CD4-positive, alpha-beta T cell (primary cell): ENCODE results near the gene XPO6. TPM values are rescaled to one million over a fixed set of nuclear protein-coding genes. Genes with fewer than 3 reads are reported as not detected.

ENCODE experiments used
- ATAC-seq: fragments of 200-7000 bp; cut with Tn5 transposase; one replicate; pipeline ENCODE4 v1.10.0; 2022; ENCODE audit warnings: mild to moderate bottlenecking; ENCODE audit not compliant: poor library complexity
- CTCF ChIA-PET: fragments of 350-600 bp; sonication (Branson Sonifier 250); formaldehyde crosslinking; loops from one replicate; lab custom pipeline; 2021; ENCODE audit warnings: antibody characterized with exemption, inconsistent platforms; lab: Charles Lee
- POLR2A ChIA-PET: fragments of 350-600 bp; sonication (Branson Sonifier 250); formaldehyde crosslinking; loops from one replicate; lab custom pipeline; 2021; ENCODE audit warnings: antibody characterized with exemption, inconsistent platforms; lab: Charles Lee
- DNase-seq, 14 experiments: peaks; one replicate each; pipeline ENCODE4 v3.0.0-alpha.2; 2013 to 2020; ENCODE audit warnings: mixed read lengths in 2 of 14
- H3K27ac ChIP-seq, 2 donors: one replicate each; pipeline versions ENCODE4 v1.5.1 to v1.7.0; 2013; ENCODE audit warnings: low read length in 2 of 2, low read depth in 1 of 2, mild to moderate bottlenecking in 1 of 2
- H3K27me3 ChIP-seq, 2 experiments: 1 replicate in 1 of 2; 2 replicates in 1 of 2; pipeline versions ENCODE4 v1.6.1 to v1.7.0; 2013; ENCODE audit warnings: low read length in 2 of 2, control low read depth in 1 of 2, mild to moderate bottlenecking in 1 of 2, moderate library complexity in 1 of 2; ENCODE audit not compliant: insufficient read depth in 2 of 2, control insufficient read depth in 1 of 2
- H3K36me3 ChIP-seq: one replicate; pipeline ENCODE4 v1.6.1; 2013; ENCODE audit warnings: low read length, control low read depth; ENCODE audit not compliant: insufficient read depth
- H3K4me1 ChIP-seq: one replicate; pipeline ENCODE4 v1.6.1; 2013; ENCODE audit warnings: low read length, control low read depth; ENCODE audit not compliant: insufficient read depth
- H3K4me3 ChIP-seq: one replicate; pipeline ENCODE4 v1.5.1; 2013; ENCODE audit warnings: mild to moderate bottlenecking, low read length, moderate library complexity
- H3K9me3 ChIP-seq, 2 experiments: 1 replicate in 1 of 2; 2 replicates in 1 of 2; pipeline versions ENCODE4 v1.6.1 to v1.7.0; 2013; ENCODE audit warnings: low read length in 2 of 2, mild to moderate bottlenecking in 2 of 2, control low read depth in 1 of 2, moderate library complexity in 1 of 2; ENCODE audit not compliant: control insufficient read depth in 1 of 2, insufficient read depth in 1 of 2
- H3K27ac Mint-ChIP-seq: one replicate; pipeline ENCODE4 v1.8.0; 2020; ENCODE audit warnings: mixed read lengths
- H3K27me3 Mint-ChIP-seq: one replicate; pipeline ENCODE4 v1.8.0; 2021; ENCODE audit warnings: mixed read lengths
- H3K36me3 Mint-ChIP-seq: one replicate; pipeline ENCODE4 v1.8.0; 2021; ENCODE audit warnings: low read depth, mixed read lengths
- H3K4me1 Mint-ChIP-seq: one replicate; pipeline ENCODE4 v1.8.0; 2021; ENCODE audit warnings: low read depth, mixed read lengths
- H3K4me3 Mint-ChIP-seq: one replicate; pipeline ENCODE4 v1.8.0; 2020; ENCODE audit warnings: mild to moderate bottlenecking, mixed read lengths
- H3K9me3 Mint-ChIP-seq: one replicate; pipeline ENCODE4 v1.8.0; 2020; ENCODE audit warnings: mixed read lengths
- intact Hi-C, 2 experiments: fragments of 100-400 bp; cut with DNase I in 1 of 2; cut with micrococcal nuclease in 1 of 2; formaldehyde crosslinking; loops; one replicate each; pipeline versions ENCODE4 v1.15.1 to v1.9.0; 2023 to 2025; cut with DNase I, micrococcal nuclease
- total RNA-seq, 174 experiments: library from RNA in 2 of 174; stranded (reverse) in 2 of 174; gene quantifications; one replicate each; pipeline ENCODE4 v1.2.3 and lab custom pipeline; 2021 to 2026
- TF ChIP-seq, protein P1 (sequence below): fragments of 200-600 bp; IDR thresholded peaks from one replicate; pipeline ENCODE4 v1.8.0; 2022; ENCODE audit warnings: antibody characterized with exemption, mild to moderate bottlenecking

Gene XPO6
- total RNA-seq, 2 experiments from 2014 or later, result 378 to 390 TPM

DNA sequence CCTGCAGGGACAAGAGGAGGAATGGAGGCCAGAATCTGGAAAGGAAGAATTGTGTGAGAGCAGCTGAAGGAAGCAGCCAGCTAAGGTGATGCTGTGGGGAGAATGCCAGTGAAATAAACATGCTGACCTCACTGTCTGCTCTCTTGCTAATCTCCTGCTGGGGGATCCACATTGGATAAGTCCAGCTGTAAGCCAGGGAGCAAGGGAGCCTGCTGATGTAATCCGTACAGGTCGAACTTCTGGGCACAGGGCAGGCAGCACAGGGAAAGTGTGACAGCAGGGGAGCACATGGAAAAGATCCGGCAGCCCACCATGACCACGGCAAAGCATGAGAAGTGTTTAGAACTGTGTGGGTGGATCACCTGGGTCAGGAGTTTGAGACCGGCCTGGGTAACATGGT lies 7.5 kb upstream of the XPO6 start:
- intact Hi-C loops, result loop anchor here in 1 of 2 experiments (2.0 to 10.0 kb wide), 3 partner anchors 246 to 336 kb away; partner anchors contain the start of genes APOBR, CLN3 and SGF29
- H3K4me1 Mint-ChIP-seq, result peaks cover 6% of the 10 kb centered on the region
- Histone ChIP-seq H3K36me3 (no peaks in the 10 kb centered on the region), H3K27ac (no peak overlapping the region), H3K9me3 (no peaks in the 10 kb centered on the region), H3K27me3 (no peaks in the 10 kb centered on the region), H3K4me1 (peaks cover 6% of the 10 kb centered on the region), H3K4me3 (no peak overlapping the region)
- no peaks in the 10 kb centered on the region for H3K36me3 Mint-ChIP-seq
- no peak for DNase-seq
- H3K27ac Mint-ChIP-seq, result no peak overlapping the region
- TF ChIP-seq, protein P1, sequence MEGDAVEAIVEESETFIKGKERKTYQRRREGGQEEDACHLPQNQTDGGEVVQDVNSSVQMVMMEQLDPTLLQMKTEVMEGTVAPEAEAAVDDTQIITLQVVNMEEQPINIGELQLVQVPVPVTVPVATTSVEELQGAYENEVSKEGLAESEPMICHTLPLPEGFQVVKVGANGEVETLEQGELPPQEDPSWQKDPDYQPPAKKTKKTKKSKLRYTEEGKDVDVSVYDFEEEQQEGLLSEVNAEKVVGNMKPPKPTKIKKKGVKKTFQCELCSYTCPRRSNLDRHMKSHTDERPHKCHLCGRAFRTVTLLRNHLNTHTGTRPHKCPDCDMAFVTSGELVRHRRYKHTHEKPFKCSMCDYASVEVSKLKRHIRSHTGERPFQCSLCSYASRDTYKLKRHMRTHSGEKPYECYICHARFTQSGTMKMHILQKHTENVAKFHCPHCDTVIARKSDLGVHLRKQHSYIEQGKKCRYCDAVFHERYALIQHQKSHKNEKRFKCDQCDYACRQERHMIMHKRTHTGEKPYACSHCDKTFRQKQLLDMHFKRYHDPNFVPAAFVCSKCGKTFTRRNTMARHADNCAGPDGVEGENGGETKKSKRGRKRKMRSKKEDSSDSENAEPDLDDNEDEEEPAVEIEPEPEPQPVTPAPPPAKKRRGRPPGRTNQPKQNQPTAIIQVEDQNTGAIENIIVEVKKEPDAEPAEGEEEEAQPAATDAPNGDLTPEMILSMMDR, result no peak
- no peak overlapping the region for H3K4me3 Mint-ChIP-seq
- CTCF ChIA-PET, result interaction anchor here (0.7 to 2.0 kb wide), 3 partner anchors 49 to 528 kb away, joined by 3 to 6 read pairs (median 4); no protein-coding TSS in a partner anchor
- H3K9me3 Mint-ChIP-seq, result no peaks in the 10 kb centered on the region
- no peak for ATAC-seq
- no peaks in the 10 kb centered on the region for H3K27me3 Mint-ChIP-seq
- POLR2A ChIA-PET, result interaction anchor here (1.6 kb wide), 1 partner anchor 247 kb away, joined by 4 read pairs; no protein-coding TSS in a partner anchor

- H3K27me3 Mint-ChIP-seq, result no peaks in the 10 kb centered on the region
- Histone ChIP-seq H3K27me3 (no peaks in the 10 kb centered on the region), H3K27ac (no peak overlapping the region), H3K9me3 (no peaks in the 10 kb centered on the region), H3K4me3 (no peak overlapping the region), H3K4me1 (peaks cover 6% of the 10 kb centered on the region), H3K36me3 (no peaks in the 10 kb centered on the region)
- ChIA-PET CTCF (interaction anchor here (0.6 to 3.1 kb wide), 29 partner anchors 9 to 246 kb away, joined by 3 to 57 read pairs (median 5); no protein-coding TSS in a partner anchor), POLR2A (interaction anchor here (0.7 to 2.7 kb wide), 11 partner anchors 9 to 246 kb away, joined by 3 to 38 read pairs (median 4); no protein-coding TSS in a partner anchor)
- DNase-seq (peak; percentile 48 to 90 (median 60)), ATAC-seq (peak; percentile 100)
- no peaks in the 10 kb centered on the region for H3K9me3 Mint-ChIP-seq
- intact Hi-C loops, result loop anchor here (1.0 to 10.0 kb wide), 4 partner anchors 81 to 337 kb away; partner anchors contain the start of genes APOBR (in 1 of the 2), CLN3 (in 1 of the 2) and SGF29 (in 1 of the 2)
- peak overlapping the region; percentile 64 for H3K27ac Mint-ChIP-seq
- H3K4me1 Mint-ChIP-seq, result peaks cover 6% of the 10 kb centered on the region
- H3K4me3 Mint-ChIP-seq, result peak overlapping the region; percentile 51
- no peaks in the 10 kb centered on the region for H3K36me3 Mint-ChIP-seq
- TF ChIP-seq, protein P1, result peak; percentile 70
Observed at GRCh38 chr16:28218109-28218508, 6.3 kb upstream of the XPO6 start.

DNA sequence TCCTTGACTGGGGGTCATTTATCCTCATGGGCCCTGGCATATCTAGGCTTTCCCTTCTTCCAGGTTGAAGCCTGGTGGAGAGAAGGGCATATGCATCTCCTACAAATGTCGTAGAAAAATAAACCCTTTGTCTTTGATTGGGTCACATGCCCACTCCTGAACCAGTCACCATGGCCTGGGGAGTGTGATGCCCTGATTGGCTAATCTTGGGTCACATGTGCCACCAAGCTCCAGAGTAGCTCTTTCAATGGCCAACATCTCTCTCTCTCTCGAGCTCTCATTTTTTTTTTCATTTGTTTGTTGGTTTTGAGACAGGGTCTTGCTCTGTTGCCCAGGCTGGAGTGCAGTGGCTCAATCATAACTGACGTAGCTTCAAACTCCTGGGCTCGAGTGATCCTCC lies 5.6 kb upstream of the XPO6 start:
- peaks cover 10% of the 10 kb centered on the region for H3K4me1 ChIP-seq
- TF ChIP-seq, protein P1, result no peak
- DNase-seq (peak in 1 of 14 experiments; percentile 38), ATAC-seq (no peak)
- no peaks in the 10 kb centered on the region for H3K9me3 ChIP-seq
- no peak overlapping the region for H3K4me3 Mint-ChIP-seq
- no peak overlapping the region for H3K27ac Mint-ChIP-seq
- intact Hi-C loops, result loop anchor here in 1 of 2 experiments (10.0 kb wide), 2 partner anchors 277 to 337 kb away; partner anchors contain the start of genes APOBR, CLN3 and SGF29
- no peak overlapping the region for H3K4me3 ChIP-seq
- ChIA-PET CTCF (interaction anchor here (1.1 to 3.1 kb wide), 12 partner anchors 15 to 99 kb away, joined by 3 to 57 read pairs (median 11); no protein-coding TSS in a partner anchor), POLR2A (interaction anchor here (0.6 to 2.7 kb wide), 7 partner anchors 8 to 80 kb away, joined by 3 to 38 read pairs (median 4); no protein-coding TSS in a partner anchor)
- no peaks in the 10 kb centered on the region for H3K36me3 ChIP-seq
- H3K27me3 ChIP-seq, result no peaks in the 10 kb centered on the region
- no peaks in the 10 kb centered on the region for H3K27me3 Mint-ChIP-seq
- no peak overlapping the region for H3K27ac ChIP-seq
- H3K4me1 Mint-ChIP-seq, result peaks cover 7% of the 10 kb centered on the region
- H3K36me3 Mint-ChIP-seq, result no peaks in the 10 kb centered on the region
- no peaks in the 10 kb centered on the region for H3K9me3 Mint-ChIP-seq
